Spinal cord (tissue), 10 donors: ENCODE data around the gene KCTD6. TPM values are rescaled to one million over a fixed set of nuclear protein-coding genes. Genes with fewer than 3 reads are reported as not detected.

ENCODE experiments used
- DNase-seq, 6 donors: peaks; one replicate each; pipeline versions ENCODE4 v3.0.0 to v3.0.0-alpha.2; 2013 to 2015; ENCODE audit warnings: low spot score in 6 of 6, low read depth in 4 of 6
- H3K27ac ChIP-seq: one replicate; pipeline ENCODE4 v1.5.1; 2013; ENCODE audit warnings: low read depth, low read length, control low read depth
- H3K27me3 ChIP-seq: one replicate; pipeline ENCODE4 v1.6.1; 2013; ENCODE audit warnings: low read length; ENCODE audit not compliant: control insufficient read depth, insufficient read depth
- H3K36me3 ChIP-seq: one replicate; pipeline ENCODE4 v1.6.1; 2013; ENCODE audit warnings: low read length; ENCODE audit not compliant: control insufficient read depth, insufficient read depth
- H3K4me1 ChIP-seq: one replicate; pipeline ENCODE4 v1.6.1; 2013; ENCODE audit warnings: low read length; ENCODE audit not compliant: control insufficient read depth, insufficient read depth
- H3K4me3 ChIP-seq: one replicate; pipeline ENCODE4 v1.5.1; 2013; ENCODE audit warnings: low read depth, low read length, control low read depth
- H3K9me3 ChIP-seq: one replicate; pipeline ENCODE4 v1.6.1; 2013; ENCODE audit warnings: low read length; ENCODE audit not compliant: control insufficient read depth, insufficient read depth
- WGBS: methylation state at CpG from one replicate; pipeline ENCODE4 v1.1.5; 2013; ENCODE audit warnings: missing lambda C conversion rate; ENCODE audit not compliant: insufficient coverage; 5-methylcytosine and 5-hydroxymethylcytosine counted together
- polyA plus RNA-seq, 2 donors: library from polyadenylated mRNA; unstranded; fragments of 120-200 nt; gene quantifications; one replicate each; pipeline ENCODE4 v1.2.1, GENCODE V29; 2013; ENCODE audit not compliant: insufficient read length in 2 of 2
- total RNA-seq, 2 donors: library from RNA; depleted of rRNA in 1 of 2; stranded (reverse); fragments of 120-200 nt in 1 of 2; fragments of >200 nt in 1 of 2; gene quantifications; one replicate each; pipeline versions ENCODE4 v1.2.3 to v1.2.4, GENCODE V29; 2013 to 2014
- donor health status: healthy.

Gene KCTD6
- total and polyA plus RNA-seq, 4 donors, result 26.6 to 35.1 (median 32.4) TPM

DNA sequence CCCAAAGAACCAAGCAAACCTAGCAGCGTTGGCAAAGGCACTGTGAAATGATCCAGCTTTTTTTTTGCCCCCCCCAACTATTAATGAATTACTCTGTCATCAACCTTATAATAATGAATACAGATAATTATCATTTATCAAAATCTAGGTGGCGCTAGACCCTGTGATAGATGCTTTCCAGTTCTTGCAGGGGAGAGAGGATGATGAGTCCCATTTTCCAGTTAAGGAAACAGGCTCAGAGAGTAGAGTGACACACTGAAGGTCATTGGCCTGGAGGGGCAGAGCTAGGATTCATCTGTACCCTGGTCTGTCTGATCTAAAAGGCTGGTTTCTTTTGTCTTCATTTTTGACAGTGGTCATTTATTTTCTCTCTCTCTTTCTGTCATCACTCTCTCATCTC is 40.1 kb downstream of the KCTD6 start:
- Histone ChIP-seq H3K9me3 (no peaks in the 10 kb centered on the region), H3K4me1 (peaks cover 26% of the 10 kb centered on the region), H3K4me3 (no peak overlapping the region), H3K27me3 (no peaks in the 10 kb centered on the region), H3K27ac (no peak overlapping the region), H3K36me3 (peaks cover 13% of the 10 kb centered on the region)
- no peak for DNase-seq
- WGBS, result no CpG with 5 or more reads among the region's 2 CpGs

GRCh38 chr3:58532794-58533220 is 40.9 kb downstream of the KCTD6 start:
- Histone ChIP-seq H3K27me3 (no peaks in the 10 kb centered on the region), H3K27ac (no peak overlapping the region), H3K9me3 (no peaks in the 10 kb centered on the region), H3K36me3 (peaks cover 13% of the 10 kb centered on the region), H3K4me1 (peaks cover 30% of the 10 kb centered on the region), H3K4me3 (no peak overlapping the region)
- DNase-seq, result peak in 3 of 6 donors; percentile 47 to 87 (median 83)
- 25% methylated on average over 9 of the region's 11 CpGs for WGBS

DNA sequence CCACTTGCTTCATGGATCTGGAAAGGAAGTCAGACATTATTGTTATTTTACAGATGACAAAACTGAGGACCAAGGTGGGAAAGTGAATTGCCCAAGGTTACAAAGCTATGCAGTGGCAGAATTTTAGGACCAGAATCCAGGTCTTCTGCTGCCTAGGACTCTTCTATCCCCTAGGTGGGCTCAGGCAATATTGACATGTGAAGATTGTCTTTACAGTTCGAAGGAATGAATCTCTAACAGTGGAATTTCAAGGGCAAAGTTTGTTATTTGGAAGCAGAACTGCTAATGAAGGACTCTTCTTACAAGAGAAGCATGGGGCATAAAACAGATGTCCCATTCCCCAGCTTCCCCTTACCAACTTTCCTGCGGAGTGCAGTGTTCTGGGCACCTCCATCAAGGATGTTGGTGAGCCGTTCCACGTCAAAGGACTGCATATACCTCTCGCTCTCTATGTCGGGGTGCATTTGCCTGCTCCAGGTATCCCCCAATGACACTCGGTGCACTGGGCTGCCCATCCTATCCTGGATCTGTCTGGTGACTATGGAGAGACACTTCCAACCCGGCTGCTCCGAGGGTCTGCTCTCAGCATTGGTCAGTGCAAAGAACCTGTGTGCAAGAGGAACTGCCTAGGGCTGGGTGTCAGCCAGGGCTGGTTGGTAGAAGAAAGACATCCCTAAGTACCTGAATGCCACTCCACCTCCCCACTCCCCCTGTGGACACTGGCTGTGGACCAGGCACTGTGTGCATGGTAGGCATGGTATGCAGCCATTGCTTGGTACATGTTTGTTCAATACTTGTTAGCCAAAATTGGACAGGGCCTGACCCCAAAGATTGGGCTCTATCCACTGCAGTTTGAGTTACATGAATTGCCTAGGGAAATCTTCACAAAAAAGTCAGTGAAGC is 42.9 kb downstream of the KCTD6 start:
- Histone ChIP-seq H3K4me1 (peaks cover 19% of the 10 kb centered on the region), H3K4me3 (no peak overlapping the region), H3K36me3 (peaks cover 13% of the 10 kb centered on the region), H3K27me3 (no peaks in the 10 kb centered on the region), H3K27ac (no peak overlapping the region), H3K9me3 (no peaks in the 10 kb centered on the region)
- WGBS, result 96% methylated on average over 8 of the region's 9 CpGs
- DNase-seq, result no peak

DNA sequence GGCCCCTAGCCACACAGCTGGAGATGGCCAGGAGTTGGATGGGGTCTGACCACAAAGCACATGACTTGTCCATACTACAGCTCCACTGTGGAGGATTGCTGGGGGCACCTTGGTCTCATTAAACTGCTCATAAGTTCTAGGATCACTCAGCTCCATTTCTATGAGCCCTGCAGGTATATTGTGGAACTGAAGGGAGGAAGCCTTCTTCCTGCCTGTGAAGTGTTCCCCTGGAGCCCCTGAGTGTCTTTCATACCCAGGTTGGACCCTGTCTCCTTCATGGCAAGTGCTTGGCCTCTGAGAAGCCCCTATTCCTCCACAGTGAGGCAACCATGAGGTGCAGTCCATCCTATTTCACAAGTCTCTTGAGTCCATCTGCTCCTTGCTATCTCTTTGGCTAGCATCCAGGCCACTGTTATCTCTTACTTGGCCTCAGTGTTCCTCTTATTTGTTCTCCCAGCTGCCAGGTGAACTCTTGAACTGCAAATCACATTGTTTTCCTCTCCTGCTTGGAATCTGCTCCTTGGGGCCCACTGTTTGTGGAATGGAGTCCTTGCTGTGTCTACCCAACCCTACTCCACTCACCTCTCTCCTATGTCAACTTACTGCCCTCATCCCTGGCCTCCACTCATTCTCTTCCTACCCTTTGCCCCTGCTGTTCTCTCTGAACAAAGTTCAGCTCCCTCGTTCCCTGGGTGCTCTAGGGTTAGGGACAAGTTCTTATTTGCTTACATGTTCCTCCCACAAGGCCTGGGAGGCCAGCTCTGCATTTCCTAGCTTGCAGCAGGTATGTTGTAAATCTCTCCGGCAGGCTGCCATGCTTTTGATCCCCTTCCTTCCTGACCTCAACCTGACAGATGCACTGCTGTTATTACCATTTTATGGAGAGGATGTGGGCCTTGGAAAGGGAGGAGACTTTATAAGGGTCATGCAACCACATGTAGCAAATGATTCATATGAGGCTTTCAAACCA is 43.9 kb downstream of the KCTD6 start:
- Histone ChIP-seq H3K27me3 (no peaks in the 10 kb centered on the region), H3K27ac (no peak overlapping the region), H3K9me3 (no peaks in the 10 kb centered on the region), H3K4me3 (no peak overlapping the region), H3K4me1 (peaks cover 19% of the 10 kb centered on the region), H3K36me3 (peaks cover 5% of the 10 kb centered on the region)
- DNase-seq, result no peak
- WGBS, result no CpG with 5 or more reads among the region's 2 CpGs

- WGBS, result 60% methylated on average over 13 of the region's 13 CpGs
- Histone ChIP-seq H3K9me3 (no peaks in the 10 kb centered on the region), H3K27ac (peak within 1 kb of the TSS; percentile 75), H3K27me3 (no peaks in the 10 kb centered on the region), H3K36me3 (peaks cover under 1% of the 10 kb centered on the region), H3K4me1 (peaks cover 19% of the 10 kb centered on the region), H3K4me3 (peak within 1 kb of the TSS; percentile 40)
- peak in 1 of 6 donors; percentile 77 for DNase-seq
These were observed 44.9 kb downstream of the KCTD6 start, which contains the start of gene ACOX2 for GRCh38 chr3:58536501-58537411. ACOX2 (minus strand) TSS chr3:58537190; CDS start chr3:58535106, 2,084 bp downstream.

DNA sequence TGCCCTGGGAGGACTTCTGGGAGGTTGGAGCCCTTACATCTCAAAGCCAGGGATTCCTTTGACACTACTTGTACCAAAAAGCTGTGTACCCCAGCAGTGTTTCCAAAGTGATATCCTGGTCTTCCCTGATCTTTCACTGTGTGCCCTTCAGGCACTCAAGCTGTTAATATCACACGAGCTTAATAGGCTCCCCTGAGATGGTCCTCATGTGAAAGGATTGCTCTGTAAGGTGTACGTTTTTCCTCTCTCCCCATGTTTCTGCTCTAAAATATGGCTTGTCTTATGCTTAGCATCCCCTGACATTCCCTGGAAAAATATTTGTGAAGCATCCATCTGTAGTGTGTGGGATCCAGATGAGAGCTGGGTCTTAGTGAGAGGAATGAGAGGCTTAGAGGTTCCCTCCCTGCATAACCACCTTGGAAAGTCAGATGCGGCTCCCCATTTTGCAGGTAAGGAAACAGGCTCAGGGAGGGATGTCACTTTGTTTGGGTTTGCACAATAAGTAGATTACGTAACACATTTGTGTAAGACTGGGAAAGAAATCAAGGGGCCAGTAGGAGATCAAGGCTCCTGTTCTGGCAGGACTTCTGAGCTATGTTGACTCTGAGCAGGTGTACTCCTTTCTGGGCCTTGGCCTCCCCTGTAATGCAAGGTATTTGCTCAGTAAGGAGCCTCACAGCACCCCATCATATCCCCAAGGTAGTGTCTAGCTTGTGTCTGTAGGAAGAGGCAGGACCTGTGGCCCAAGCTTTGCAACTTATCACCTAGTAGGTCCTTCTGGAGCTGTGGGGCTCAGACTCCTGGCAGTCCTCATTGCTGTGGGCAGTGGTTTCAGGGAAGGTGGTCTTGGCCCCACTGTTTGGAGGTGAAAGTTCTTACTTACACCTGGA is 45.8 kb downstream of the KCTD6 start:
- no peak for DNase-seq
- Histone ChIP-seq H3K4me1 (peaks cover 18% of the 10 kb centered on the region), H3K27me3 (no peaks in the 10 kb centered on the region), H3K4me3 (no peak overlapping the region), H3K9me3 (no peaks in the 10 kb centered on the region), H3K36me3 (no peaks in the 10 kb centered on the region), H3K27ac (peak overlapping the region; percentile 75)
- WGBS, result 88% methylated on average over 3 of the region's 4 CpGs

DNA sequence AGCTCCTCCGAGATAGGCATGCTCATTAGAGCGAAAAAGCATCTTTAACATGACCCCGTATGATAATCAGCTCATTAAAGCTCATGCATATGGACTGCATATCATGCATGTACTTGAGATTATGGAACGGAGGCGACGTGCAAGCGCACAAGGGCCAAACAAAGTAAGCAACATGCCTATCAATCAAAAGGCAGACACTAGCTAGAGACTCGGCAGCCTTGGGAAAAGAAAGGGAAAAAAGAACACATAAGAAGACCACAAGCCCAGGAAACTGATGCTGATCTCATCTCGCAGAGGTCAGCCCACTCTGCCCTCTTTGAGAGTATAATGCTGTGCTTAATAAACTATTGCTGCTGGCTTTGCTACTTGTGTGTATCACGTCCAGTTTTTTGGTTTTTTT is 47.7 kb downstream of the KCTD6 start:
- Histone ChIP-seq H3K27ac (no peak overlapping the region), H3K4me1 (peaks cover 15% of the 10 kb centered on the region), H3K36me3 (no peaks in the 10 kb centered on the region), H3K27me3 (no peaks in the 10 kb centered on the region), H3K4me3 (no peak overlapping the region), H3K9me3 (no peaks in the 10 kb centered on the region)
- WGBS, result 75% methylated on average over 9 of the region's 10 CpGs
- no peak for DNase-seq

GRCh38 chr3:58540176-58540858 is 48.4 kb downstream of the KCTD6 start:
- H3K9me3 ChIP-seq, result no peaks in the 10 kb centered on the region
- 87% methylated on average over 6 of the region's 8 CpGs for WGBS
- no peak for DNase-seq

More at GRCh38 chr3:58540176-58540858, 48.4 kb downstream of the KCTD6 start:
- Histone ChIP-seq H3K27ac (no peak overlapping the region), H3K4me3 (no peak overlapping the region), H3K4me1 (peaks cover 15% of the 10 kb centered on the region), H3K36me3 (no peaks in the 10 kb centered on the region), H3K27me3 (no peaks in the 10 kb centered on the region)
